DOHH2 (cell line): Measurements from ENCODE around the gene PATJ.
"Not testable (repeated sequence)": the region's sequence is repeated elsewhere in the genome, so short reads cannot be mapped to it uniquely, and the experiment has no call there.

Experiments
- H3F3A ChIP-seq: fragments of 200-600 bp; sonication (generic), shearing (Covaris generic); 2 replicates; pipeline ENCODE4 v1.6.0; 2016; ENCODE audit warnings: antibody characterized with exemption, mild to moderate bottlenecking; ENCODE audit not compliant: control insufficient read depth, insufficient read depth
- H3K27ac ChIP-seq: fragments of 200-600 bp; sonication (generic); 2 replicates; pipeline ENCODE4 v1.5.1; 2014; ENCODE audit warnings: low read depth, mild to moderate bottlenecking, low read length, moderate library complexity
- H3K27me3 ChIP-seq: fragments of 200-600 bp; sonication (generic); 2 replicates; pipeline ENCODE4 v1.6.1; 2014; ENCODE audit warnings: mild to moderate bottlenecking, low read length, mixed read lengths; ENCODE audit not compliant: control insufficient read depth
- H3K36me3 ChIP-seq: fragments of 200-600 bp; sonication (generic); 2 replicates; pipeline ENCODE4 v1.6.1; 2014; ENCODE audit warnings: mild to moderate bottlenecking, low read length, moderate library complexity, mixed read lengths; ENCODE audit not compliant: control insufficient read depth
- H3K4me1 ChIP-seq: fragments of 200-600 bp; sonication (generic); 2 replicates; pipeline ENCODE4 v1.6.1; 2014; ENCODE audit warnings: mild to moderate bottlenecking, low read length, mixed read lengths; ENCODE audit not compliant: control insufficient read depth
- H3K4me2 ChIP-seq: fragments of 200-600 bp; sonication (generic); 2 replicates; pipeline ENCODE4 v1.6.0; 2014; ENCODE audit warnings: mild to moderate bottlenecking, low read length, moderate library complexity
- H3K4me3 ChIP-seq: fragments of 200-600 bp; sonication (generic); 2 replicates; pipeline ENCODE4 v1.5.1; 2014; ENCODE audit warnings: mild to moderate bottlenecking, low read length, mixed read lengths
- H3K79me2 ChIP-seq: fragments of 200-600 bp; sonication (generic); 2 replicates; pipeline ENCODE4 v1.6.1; 2014; ENCODE audit warnings: mild to moderate bottlenecking, low read length, mixed read lengths; ENCODE audit not compliant: control insufficient read depth
- H3K9me2 ChIP-seq: fragments of 200-600 bp; sonication (generic); replicated peaks from 2 replicates; pipeline ENCODE4 v1.6.1; 2014; ENCODE audit warnings: mild to moderate bottlenecking, low read length, mixed read lengths; ENCODE audit not compliant: control insufficient read depth
- H3K9me3 ChIP-seq: fragments of 200-600 bp; sonication (generic); 2 replicates; pipeline ENCODE4 v1.6.1; 2014; ENCODE audit warnings: antibody characterized with exemption, low read length, mixed read lengths; ENCODE audit not compliant: control insufficient read depth, insufficient read depth
- H4K20me1 ChIP-seq: fragments of 200-600 bp; sonication (generic); 2 replicates; pipeline ENCODE4 v1.6.0; 2014; ENCODE audit warnings: low read depth, mild to moderate bottlenecking, antibody characterized with exemption, low read length, moderate library complexity; ENCODE audit not compliant: control insufficient read depth, insufficient read depth
- CTCF ChIP-seq: fragments of 200-600 bp; sonication (generic); IDR thresholded peaks from one replicate; pipeline ENCODE4 v1.5.1; 2014; ENCODE audit warnings: antibody characterized with exemption, mild to moderate bottlenecking, low read depth, low read length; ENCODE audit not compliant: poor library complexity, severe bottlenecking
- EZH2phosphoT487 ChIP-seq: fragments of 200-600 bp; sonication (generic); IDR thresholded peaks from 2 replicates; pipeline ENCODE4 v1.6.1; 2017; ENCODE audit warnings: borderline replicate concordance, mild to moderate bottlenecking, antibody characterized with exemption, low read length, moderate library complexity, mixed read lengths

The PATJ gene

DNA sequence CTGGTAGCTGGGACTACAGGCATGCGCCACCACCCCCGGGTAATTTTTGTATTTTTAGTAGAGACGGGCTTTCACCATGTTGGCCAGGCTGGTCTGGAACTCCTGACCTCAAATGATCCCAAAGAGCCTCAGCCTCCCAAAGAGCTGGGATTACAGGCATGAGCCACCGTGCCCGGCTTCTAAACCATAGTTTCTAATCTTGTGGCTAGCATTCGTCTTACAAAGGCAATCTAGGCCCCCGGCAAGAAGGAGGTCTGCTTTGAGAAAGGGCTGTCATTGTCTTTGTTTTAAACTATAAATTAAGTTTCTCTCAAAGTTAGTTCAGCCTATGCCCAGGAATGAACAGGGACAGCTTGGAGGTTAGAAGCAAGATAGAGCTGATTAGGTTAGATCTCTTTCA lies 442.1 kb downstream of the PATJ start:
- H3K4me2 ChIP-seq, result no peak overlapping the region
- H3K4me3 ChIP-seq, result no peak overlapping the region
- no peaks in the 10 kb centered on the region for H3K9me3 ChIP-seq
- no peaks in the 10 kb centered on the region for H3K4me1 ChIP-seq
- no peaks in the 10 kb centered on the region for H3K79me2 ChIP-seq
- TF ChIP-seq EZH2phosphoT487 (no peak), CTCF (no peak)
- H3K36me3 ChIP-seq, result no peaks in the 10 kb centered on the region
- no peaks in the 10 kb centered on the region for H3K9me2 ChIP-seq
- H3K27me3 ChIP-seq, result 0 out of 2 replicates have a peak, but pooled peaks cover 4% of the 10 kb centered on the region
- no peaks in the 10 kb centered on the region for H3F3A ChIP-seq
- no peaks in the 10 kb centered on the region for H4K20me1 ChIP-seq
- H3K27ac ChIP-seq, result no peak overlapping the region

GRCh38 chr1:62185233-62185632 lies 443.0 kb downstream of the PATJ start:
- H3K36me3 ChIP-seq, H3F3A ChIP-seq, H3K4me1 ChIP-seq, H3K27ac ChIP-seq, H3K4me2 ChIP-seq, H3K9me3 ChIP-seq, H3K27me3 ChIP-seq, H3K4me3 ChIP-seq, H3K79me2 ChIP-seq, H4K20me1 ChIP-seq, H3K9me2 ChIP-seq: not testable (repeated sequence)

DNA sequence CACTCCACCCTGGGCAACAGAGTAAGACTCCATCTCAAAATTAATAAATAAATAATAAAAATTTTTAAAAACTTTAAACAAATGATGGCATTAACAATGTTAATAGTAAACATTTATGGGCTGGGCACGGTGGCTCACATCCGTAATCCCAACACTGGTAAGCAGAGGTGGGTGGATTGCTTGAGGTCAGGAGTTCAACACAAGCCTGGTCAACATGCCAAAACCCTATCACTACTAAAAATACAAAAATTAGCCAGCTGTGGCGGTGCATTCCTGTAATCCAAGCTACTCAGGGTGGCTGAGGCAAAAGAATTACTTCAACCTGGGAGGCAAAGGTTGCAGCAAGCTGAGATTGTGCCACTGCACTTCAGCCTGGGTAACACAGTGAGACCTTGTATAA lies 443.4 kb downstream of the PATJ start:
- H3K4me2 ChIP-seq, result no peak overlapping the region

DNA sequence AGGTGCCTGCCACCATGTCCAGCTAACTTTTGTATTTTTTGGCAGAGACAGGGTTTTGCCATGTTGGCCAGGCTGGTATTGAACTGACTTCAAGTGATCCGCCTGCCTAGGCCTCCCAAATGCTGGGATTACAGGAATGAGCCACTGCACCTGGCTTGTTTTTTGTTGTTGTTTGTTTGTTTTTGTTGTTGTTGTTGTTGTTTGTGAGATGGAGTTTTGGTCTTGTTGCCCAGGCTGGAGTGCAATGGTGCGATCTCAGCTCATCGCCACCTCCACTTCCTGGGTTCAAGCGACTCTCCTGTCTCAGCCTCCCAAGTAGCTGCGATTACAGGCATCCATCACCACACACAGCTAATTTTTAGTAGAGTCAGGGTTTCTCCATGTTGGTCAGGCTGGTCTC lies 445.3 kb downstream of the PATJ start:
- no peaks in the 10 kb centered on the region for H3F3A ChIP-seq

More for the DNA sequence above, 443.4 kb downstream of the PATJ start:
- Histone ChIP-seq H3K9me3 (no peaks in the 10 kb centered on the region), H3F3A (no peaks in the 10 kb centered on the region), H3K27ac (no peak overlapping the region), H3K36me3 (no peaks in the 10 kb centered on the region), H3K27me3 (0 out of 2 replicates have a peak, but pooled peaks cover 4% of the 10 kb centered on the region), H3K4me3 (no peak overlapping the region), H3K9me2 (no peaks in the 10 kb centered on the region), H3K79me2 (no peaks in the 10 kb centered on the region), H3K4me1 (no peaks in the 10 kb centered on the region), H4K20me1 (no peaks in the 10 kb centered on the region)
- TF ChIP-seq EZH2phosphoT487, result no peak

More for the DNA sequence above, 445.3 kb downstream of the PATJ start:
- H3K4me1 ChIP-seq, result no peaks in the 10 kb centered on the region
- TF ChIP-seq EZH2phosphoT487 (no peak), CTCF (no peak)
- H3K9me2 ChIP-seq, result no peaks in the 10 kb centered on the region
- no peaks in the 10 kb centered on the region for H4K20me1 ChIP-seq
- no peak overlapping the region for H3K4me3 ChIP-seq
- H3K36me3 ChIP-seq, result no peaks in the 10 kb centered on the region
- H3K9me3 ChIP-seq, result no peaks in the 10 kb centered on the region
- H3K79me2 ChIP-seq, result no peaks in the 10 kb centered on the region
- no peak overlapping the region for H3K27ac ChIP-seq
- H3K27me3 ChIP-seq, result no peaks in the 10 kb centered on the region
- no peak overlapping the region for H3K4me2 ChIP-seq
